SK-N-SH (cell line): ENCODE data around the gene PKIB. TPM values are rescaled to one million over a fixed set of nuclear protein-coding genes. Genes with fewer than 3 reads are reported as not detected.

Experiments
- CTCF ChIA-PET: fragments of 300-600, 350-600 bp; formaldehyde crosslinking; extraction: SDS; loops from one replicate; lab custom pipeline; 2021; lab: Yijun Ruan, JAX
- POLR2A ChIA-PET: fragments of 350-600 bp; sonication (Branson Sonifier 250); formaldehyde crosslinking; extraction: SDS; loops from one replicate; lab custom pipeline; 2020; ENCODE audit warnings: antibody characterized with exemption, inconsistent platforms; lab: Yijun Ruan, JAX
- DNase-seq: peaks from one replicate; pipeline ENCODE4 v3.0.0; 2012
- H2AFZ ChIP-seq: fragments of 200-600 bp; sonication (generic); 2 replicates; pipeline ENCODE4 v1.8.1; 2016; ENCODE audit warnings: antibody characterized with exemption, mild to moderate bottlenecking, low read depth
- H3F3A ChIP-seq: fragments of 200-600 bp; sonication (generic); replicated peaks from 2 replicates; pipeline ENCODE3; 2016; ENCODE audit warnings: antibody characterized with exemption, mild to moderate bottlenecking; ENCODE audit not compliant: insufficient read depth
- H3K27ac ChIP-seq, 2 experiments: fragments of 200-500 bp in 1 of 2; fragments of 200-600 bp in 1 of 2; sonication (Bioruptor generic) in 1 of 2; sonication (generic), shearing (Covaris generic) in 1 of 2; 2 replicates each; pipeline versions ENCODE4 v1.5.1 to v1.6.1; 2014 to 2016; ENCODE audit warnings: low read depth in 2 of 2, inconsistent platforms in 1 of 2, low read length in 1 of 2, mild to moderate bottlenecking in 1 of 2, mixed read lengths in 1 of 2
- H3K27me3 ChIP-seq: fragments of 200-600 bp; sonication (generic), shearing (Covaris generic); 2 replicates; pipeline ENCODE4 v1.6.1; 2016; ENCODE audit warnings: mixed run types; ENCODE audit not compliant: insufficient read depth
- H3K36me3 ChIP-seq, 2 experiments: fragments of 200-500 bp in 1 of 2; fragments of 200-600 bp in 1 of 2; sonication (Bioruptor generic) in 1 of 2; sonication (generic) in 1 of 2; replicated peaks in 1 of 2; 2 replicates each; pipeline versions ENCODE3 to v1.5.1; 2014 to 2016; ENCODE audit warnings: low read length in 1 of 2, mild to moderate bottlenecking in 1 of 2; ENCODE audit not compliant: insufficient read depth in 2 of 2, control insufficient read depth in 1 of 2
- H3K4me1 ChIP-seq, 2 experiments: fragments of 200-500 bp in 1 of 2; fragments of 200-600 bp in 1 of 2; sonication (Bioruptor generic) in 1 of 2; sonication (generic), shearing (Covaris generic) in 1 of 2; 2 replicates each; pipeline versions ENCODE4 v1.5.1 to v1.6.1; 2014 to 2016; ENCODE audit warnings: low read depth in 1 of 2, low read length in 1 of 2, mixed run types in 1 of 2; ENCODE audit not compliant: insufficient read depth in 2 of 2, control insufficient read depth in 1 of 2
- H3K4me2 ChIP-seq: fragments of 200-600 bp; sonication (generic), shearing (Covaris generic); 2 replicates; pipeline ENCODE4 v1.6.1; 2017; ENCODE audit warnings: mixed run types
- H3K4me3 ChIP-seq, 2 experiments: fragments of 200-500 bp in 1 of 2; fragments of 200-600 bp in 1 of 2; sonication (Bioruptor generic) in 1 of 2; sonication (generic), shearing (Covaris generic) in 1 of 2; 2 replicates each; pipeline versions ENCODE4 v1.5.1 to v1.8.1; 2014 to 2016; ENCODE audit warnings: low read depth in 2 of 2, inconsistent platforms in 1 of 2, low read length in 1 of 2, mild to moderate bottlenecking in 1 of 2, mixed read lengths in 1 of 2, moderate library complexity in 1 of 2
- H3K79me2 ChIP-seq: fragments of 200-600 bp; sonication (generic); 2 replicates; pipeline ENCODE4 v1.8.1; 2017; ENCODE audit warnings: mild to moderate bottlenecking; ENCODE audit not compliant: insufficient read depth
- H3K9ac ChIP-seq: fragments of 200-600 bp; sonication (generic); 2 replicates; pipeline ENCODE4 v1.6.1; 2017; ENCODE audit warnings: mixed run types
- H3K9me2 ChIP-seq: fragments of 200-600 bp; sonication (generic); 2 replicates; pipeline ENCODE4 v1.6.1; 2017; ENCODE audit warnings: mixed run types
- H3K9me3 ChIP-seq: fragments of 200-600 bp; sonication (generic); 2 replicates; pipeline ENCODE4 v1.6.1; 2017; ENCODE audit warnings: mixed run types, mild to moderate bottlenecking, moderate library complexity
- H4K20me1 ChIP-seq: fragments of 200-600 bp; sonication (generic); 2 replicates; pipeline ENCODE4 v1.6.1; 2017; ENCODE audit warnings: mild to moderate bottlenecking, mixed run types; ENCODE audit not compliant: insufficient read depth
- CHD2 ChIP-seq: fragments of 150-350 bp; IDR thresholded peaks from 2 replicates; pipeline ENCODE4 v1.6.1; 2018; ENCODE audit warnings: low read length; ENCODE audit not compliant: partially characterized antibody
- EP300 ChIP-seq, 2 experiments: IDR thresholded peaks; 2 replicates each; pipeline versions ENCODE4 v1.4.0 to v1.6.1; 2012; ENCODE audit warnings: borderline replicate concordance in 1 of 2, low read depth in 1 of 2, low read length in 1 of 2
- EZH2phosphoT487 ChIP-seq: fragments of 200-600 bp; sonication (generic); IDR thresholded peaks from 2 replicates; pipeline ENCODE4 v1.6.1; 2017; ENCODE audit warnings: low read depth, mixed run types, mild to moderate bottlenecking, antibody characterized with exemption, moderate library complexity, borderline replicate concordance
- FOSL2 ChIP-seq: IDR thresholded peaks from 2 replicates; pipeline ENCODE4 v1.4.0; 2012; ENCODE audit warnings: low read depth, mild to moderate bottlenecking, moderate library complexity, borderline replicate concordance
- FOXJ3 ChIP-seq: sonication (generic); formaldehyde crosslinking; IDR thresholded peaks from 2 replicates; pipeline ENCODE4 v1.5.1; 2020; ENCODE audit warnings: mild to moderate bottlenecking, missing genetic modification reagents
- GATA2 ChIP-seq: sonication (generic); formaldehyde crosslinking; IDR thresholded peaks from 2 replicates; pipeline ENCODE4 v1.5.0; 2020; ENCODE audit warnings: mild to moderate bottlenecking, missing genetic modification reagents
- MXI1 ChIP-seq: IDR thresholded peaks from 2 replicates; pipeline ENCODE4 v1.6.1; 2012; ENCODE audit warnings: mild to moderate bottlenecking, low read depth, low read length, improper control_type of control experiment
- POLR2AphosphoS5 ChIP-seq: IDR thresholded peaks from 2 replicates; pipeline ENCODE4 v1.6.1; 2012; ENCODE audit warnings: low read depth, low read length
- SIN3A ChIP-seq: IDR thresholded peaks from 2 replicates; pipeline ENCODE4 v1.6.1; 2012; ENCODE audit warnings: low read depth, mild to moderate bottlenecking, low read length, moderate library complexity, borderline replicate concordance
- TAF1 ChIP-seq: IDR thresholded peaks from 2 replicates; pipeline ENCODE4 v1.6.1; 2012; ENCODE audit warnings: low read depth, mild to moderate bottlenecking, low read length, moderate library complexity, borderline replicate concordance
- WGBS: methylation state at CpG from one replicate; pipeline ENCODE4 v1.1.6; 2017; ENCODE audit warnings: low lambda C conversion rate; 5-methylcytosine and 5-hydroxymethylcytosine counted together
- polyA plus RNA-seq, 3 experiments: library from polyadenylated mRNA; depleted of rRNA; stranded (reverse); fragments of >200 nt; gene quantifications; 2 replicates each; pipeline ENCODE4 v1.2.3, GENCODE V29; 2012
- TF ChIP-seq, protein P1 (sequence below): fragments of 150-350 bp; IDR thresholded peaks from 2 replicates; pipeline ENCODE4 v1.6.1; 2017; ENCODE audit warnings: antibody characterized with exemption, low read length, low read depth, borderline replicate concordance
- TF ChIP-seq, protein P2 (sequence below): IDR thresholded peaks from 2 replicates; pipeline ENCODE4; 2012

PKIB gene
- polyA plus RNA-seq, 1 of the 3 experiments (the other 2 are of a cell fraction): 0.30 TPM

DNA sequence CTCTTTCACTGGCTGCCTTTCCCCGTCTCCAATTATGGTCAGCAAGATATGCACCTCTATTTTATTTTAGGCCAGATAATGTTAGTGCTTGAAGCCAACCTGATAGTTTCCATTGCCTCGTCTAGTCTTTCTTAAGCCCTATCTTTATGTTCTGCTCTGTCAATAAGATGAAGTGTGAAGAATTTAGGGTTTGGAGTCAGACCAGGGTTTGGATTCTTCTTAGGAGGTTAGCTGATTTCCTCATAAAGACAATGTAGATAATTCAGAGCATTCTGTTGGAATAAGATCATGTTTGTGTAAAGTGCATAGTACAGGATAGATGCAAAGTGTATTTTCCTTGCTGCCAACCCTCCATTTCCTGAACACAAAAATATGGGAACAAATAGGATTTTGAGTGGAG is 43.8 kb downstream of the PKIB start:
- CTCF ChIA-PET: no interaction called here
- no peak overlapping the region for H3K9ac ChIP-seq
- no peaks in the 10 kb centered on the region for H4K20me1 ChIP-seq
- no peaks in the 10 kb centered on the region; a peak in 1 of 4 replicates for H3K4me1 ChIP-seq
- H3K9me3 ChIP-seq: no peaks in the 10 kb centered on the region
- H3K79me2 ChIP-seq: no peaks in the 10 kb centered on the region
- H3K27me3 ChIP-seq: no peaks in the 10 kb centered on the region
- H3K4me2 ChIP-seq: no peak overlapping the region
- no peak overlapping the region for H3K27ac ChIP-seq
- POLR2A ChIA-PET: no interaction called here
- no peaks in the 10 kb centered on the region for H3K9me2 ChIP-seq
- H3K36me3 ChIP-seq: no peaks in the 10 kb centered on the region
- no peak overlapping the region for H2AFZ ChIP-seq
- no peaks in the 10 kb centered on the region for H3F3A ChIP-seq
- no peak overlapping the region for H3K4me3 ChIP-seq
- no peak for DNase-seq
- WGBS: 39% methylated on average over 2 of the region's 2 CpGs
- TF ChIP-seq FOXJ3: no peak
- TF ChIP-seq, protein P1, sequence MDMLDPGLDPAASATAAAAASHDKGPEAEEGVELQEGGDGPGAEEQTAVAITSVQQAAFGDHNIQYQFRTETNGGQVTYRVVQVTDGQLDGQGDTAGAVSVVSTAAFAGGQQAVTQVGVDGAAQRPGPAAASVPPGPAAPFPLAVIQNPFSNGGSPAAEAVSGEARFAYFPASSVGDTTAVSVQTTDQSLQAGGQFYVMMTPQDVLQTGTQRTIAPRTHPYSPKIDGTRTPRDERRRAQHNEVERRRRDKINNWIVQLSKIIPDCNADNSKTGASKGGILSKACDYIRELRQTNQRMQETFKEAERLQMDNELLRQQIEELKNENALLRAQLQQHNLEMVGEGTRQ: no peak

DNA sequence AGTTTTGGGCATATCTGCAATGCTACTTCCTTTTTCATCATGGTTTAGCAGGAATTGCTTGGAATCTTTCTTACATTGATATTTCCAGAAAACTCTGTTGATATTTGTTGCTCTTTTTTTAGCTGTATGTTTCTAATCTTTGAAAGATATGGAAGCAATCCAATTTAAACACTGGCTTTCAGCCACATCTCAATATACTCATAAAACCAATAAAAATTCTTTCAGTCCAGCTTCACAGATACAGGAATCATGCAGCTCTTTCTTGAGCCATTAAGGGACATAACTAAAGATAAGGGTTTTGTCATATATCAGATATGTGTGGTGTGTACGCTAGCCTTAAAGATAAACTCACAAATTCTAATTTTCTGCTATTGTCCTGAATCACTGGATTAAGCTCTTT is 47.4 kb downstream of the PKIB start:
- Histone ChIP-seq H3K79me2 (no peaks in the 10 kb centered on the region), H4K20me1 (no peaks in the 10 kb centered on the region), H3K4me1 (no peaks in the 10 kb centered on the region), H3F3A (no peaks in the 10 kb centered on the region), H3K9me3 (no peaks in the 10 kb centered on the region), H3K4me3 (no peak overlapping the region), H3K27me3 (no peaks in the 10 kb centered on the region), H3K4me2 (no peak overlapping the region), H3K9me2 (no peaks in the 10 kb centered on the region), H3K36me3 (no peaks in the 10 kb centered on the region), H3K9ac (no peak overlapping the region), H3K27ac (no peak overlapping the region), H2AFZ (no peak overlapping the region)
- DNase-seq: no peak
- POLR2A ChIA-PET: no interaction called here
- TF ChIP-seq TAF1: no peak
- no peak for TF ChIP-seq FOSL2
- WGBS: 9% methylated on average over 1 of the region's 1 CpG
- CTCF ChIA-PET: interaction anchor here (1.7 kb wide), 1 partner anchor 46 kb away, joined by 3 read pairs; no protein-coding TSS in a partner anchor

DNA sequence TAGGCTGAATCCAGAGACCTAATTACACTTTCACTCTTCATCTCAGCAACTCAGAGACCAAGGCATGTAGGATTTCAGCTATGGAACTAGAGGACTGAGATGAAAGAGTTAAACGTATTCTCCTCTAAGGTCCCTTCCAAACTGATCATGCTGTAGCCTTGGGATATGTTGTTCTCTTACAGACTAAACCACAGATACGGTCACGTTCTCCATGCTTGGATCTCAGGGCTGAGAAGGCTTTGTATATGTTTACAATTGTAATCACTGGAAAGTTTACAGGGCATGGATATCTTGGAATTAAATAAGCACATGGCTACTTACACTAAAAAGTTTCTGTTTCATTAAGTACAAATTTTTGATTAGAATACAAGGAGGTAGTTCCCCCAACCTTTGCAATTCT is 50.1 kb downstream of the PKIB start:
- no peak for DNase-seq
- H3K9me2 ChIP-seq: no peaks in the 10 kb centered on the region
- 23% methylated on average over 3 of the region's 3 CpGs for WGBS
- no peak overlapping the region for H2AFZ ChIP-seq
- H3K36me3 ChIP-seq: no peaks in the 10 kb centered on the region
- H4K20me1 ChIP-seq: no peaks in the 10 kb centered on the region
- ChIA-PET POLR2A (no interaction called here), CTCF (no interaction called here)
- H3K4me3 ChIP-seq: no peak overlapping the region
- H3K79me2 ChIP-seq: no peaks in the 10 kb centered on the region
- TF ChIP-seq EP300 (IDR thresholded peaks at IDR 0.05; ENCODE audit: borderline replicate concordance in 1 of 2, low read depth in 1 of 2, low read length in 1 of 2): no peak
- no peak for TF ChIP-seq FOXJ3
- no peak for TF ChIP-seq CHD2
- TF ChIP-seq, protein P1: no peak
- TF ChIP-seq POLR2AphosphoS5: no peak
- no peak for TF ChIP-seq GATA2 (CRISPR knock-in tag)
- TF ChIP-seq EZH2phosphoT487: no peak
- no peak for TF ChIP-seq MXI1
- TF ChIP-seq SIN3A: no peak
- TF ChIP-seq, protein P2, sequence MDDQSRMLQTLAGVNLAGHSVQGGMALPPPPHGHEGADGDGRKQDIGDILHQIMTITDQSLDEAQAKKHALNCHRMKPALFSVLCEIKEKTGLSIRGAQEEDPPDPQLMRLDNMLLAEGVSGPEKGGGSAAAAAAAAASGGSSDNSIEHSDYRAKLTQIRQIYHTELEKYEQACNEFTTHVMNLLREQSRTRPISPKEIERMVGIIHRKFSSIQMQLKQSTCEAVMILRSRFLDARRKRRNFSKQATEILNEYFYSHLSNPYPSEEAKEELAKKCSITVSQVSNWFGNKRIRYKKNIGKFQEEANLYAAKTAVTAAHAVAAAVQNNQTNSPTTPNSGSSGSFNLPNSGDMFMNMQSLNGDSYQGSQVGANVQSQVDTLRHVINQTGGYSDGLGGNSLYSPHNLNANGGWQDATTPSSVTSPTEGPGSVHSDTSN: no peak
- H3K4me2 ChIP-seq: no peak overlapping the region
- H3K9me3 ChIP-seq: no peaks in the 10 kb centered on the region
- H3K4me1 ChIP-seq: no peaks in the 10 kb centered on the region
- H3K9ac ChIP-seq: no peak overlapping the region
- no peaks in the 10 kb centered on the region for H3K27me3 ChIP-seq
- no peaks in the 10 kb centered on the region for H3F3A ChIP-seq
- H3K27ac ChIP-seq: no peak overlapping the region
